CD14-positive monocyte (primary cell): Measurements from ENCODE around the gene RFNG. TPM values are rescaled to one million over a fixed set of nuclear protein-coding genes. Genes with fewer than 3 reads are reported as not detected.

Experiments
- DNase-seq, 3 donors: peaks; one replicate each; pipeline ENCODE4 v3.0.0-alpha.2; 2011 to 2022
- H2AFZ ChIP-seq: 2 replicates; pipeline ENCODE4 v1.6.0; 2012; ENCODE audit warnings: mild to moderate bottlenecking, low read depth, low read length, inconsistent platforms; ENCODE audit not compliant: insufficient read depth, poor library complexity, severe bottlenecking
- H3K27ac ChIP-seq, 2 donors: 1 replicate in 1 of 2; 2 replicates in 1 of 2; pipeline ENCODE4 v1.5.1; 2012 to 2013; ENCODE audit warnings: low read length in 2 of 2, control low read depth in 1 of 2, inconsistent platforms in 1 of 2, low read depth in 1 of 2, mild to moderate bottlenecking in 1 of 2
- H3K27me3 ChIP-seq, 2 donors: one replicate each; pipeline versions ENCODE4 v1.6.0 to v1.6.1; 2011 to 2013; ENCODE audit warnings: low read length in 2 of 2; ENCODE audit not compliant: control insufficient read depth in 2 of 2, insufficient read depth in 2 of 2
- H3K36me3 ChIP-seq, 2 donors: replicated peaks in 1 of 2; 1 replicate in 1 of 2; 2 replicates in 1 of 2; pipeline versions ENCODE4 v1.5.1 to v1.6.1; 2012 to 2013; ENCODE audit warnings: low read length in 2 of 2, control low read depth in 1 of 2, inconsistent platforms in 1 of 2, mild to moderate bottlenecking in 1 of 2; ENCODE audit not compliant: insufficient read depth in 2 of 2, control insufficient read depth in 1 of 2
- H3K4me1 ChIP-seq, 2 donors: 1 replicate in 1 of 2; 2 replicates in 1 of 2; pipeline versions ENCODE4 v1.5.1 to v1.6.1; 2012 to 2013; ENCODE audit warnings: low read length in 2 of 2, control low read depth in 1 of 2, inconsistent platforms in 1 of 2, mild to moderate bottlenecking in 1 of 2, moderate library complexity in 1 of 2; ENCODE audit not compliant: insufficient read depth in 2 of 2, control insufficient read depth in 1 of 2
- H3K4me2 ChIP-seq: replicated peaks from 2 replicates; pipeline ENCODE3; 2012; ENCODE audit warnings: low read length, moderate library complexity, mild to moderate bottlenecking; ENCODE audit not compliant: poor library complexity, severe bottlenecking; ENCODE audit errors: extremely low read depth
- H3K4me3 ChIP-seq, 3 experiments: fragments of 200-600 bp in 1 of 3; sonication (generic) in 1 of 3; replicated peaks in 1 of 3; 1 replicate in 2 of 3; 2 replicates in 1 of 3; pipeline ENCODE4 v1.5.1; 2011 to 2013; ENCODE audit warnings: low read length in 3 of 3, mild to moderate bottlenecking in 3 of 3, control low read depth in 2 of 3, low read depth in 2 of 3, inconsistent platforms in 1 of 3, moderate library complexity in 1 of 3
- H3K79me2 ChIP-seq: 2 replicates; pipeline ENCODE4 v1.6.0; 2012; ENCODE audit warnings: mild to moderate bottlenecking, control low read depth, inconsistent platforms, low read length, moderate library complexity; ENCODE audit not compliant: insufficient read depth
- H3K9ac ChIP-seq: 2 replicates; pipeline ENCODE4 v1.6.0; 2017; ENCODE audit warnings: low read length, mild to moderate bottlenecking; ENCODE audit not compliant: insufficient read depth, poor library complexity, severe bottlenecking
- H3K9me3 ChIP-seq, 2 donors: replicated peaks in 1 of 2; 1 replicate in 1 of 2; 2 replicates in 1 of 2; pipeline versions ENCODE4 v1.5.1 to v1.6.1; 2012 to 2013; ENCODE audit warnings: low read length in 2 of 2, control low read depth in 1 of 2; ENCODE audit not compliant: control insufficient read depth in 1 of 2, insufficient read depth in 1 of 2
- H4K20me1 ChIP-seq: 2 replicates; pipeline ENCODE4 v1.6.0; 2012; ENCODE audit warnings: mild to moderate bottlenecking, low read length, control low read depth, moderate library complexity; ENCODE audit not compliant: insufficient read depth
- H3K27ac Mint-ChIP-seq, 7 donors: one replicate each; pipeline ENCODE4 v1.8.0; 2020; ENCODE audit warnings: mild to moderate bottlenecking in 7 of 7, mixed read lengths in 7 of 7, moderate library complexity in 6 of 7, inconsistent platforms in 2 of 7
- H3K27me3 Mint-ChIP-seq, 3 donors: one replicate each; pipeline ENCODE4 v1.8.0; 2021 to 2022; ENCODE audit warnings: low read depth in 3 of 3, mild to moderate bottlenecking in 3 of 3, mixed read lengths in 3 of 3, moderate library complexity in 3 of 3, inconsistent platforms in 1 of 3
- H3K36me3 Mint-ChIP-seq, 2 donors: one replicate each; pipeline ENCODE4 v1.8.0; 2020; ENCODE audit warnings: mixed read lengths in 2 of 2, inconsistent platforms in 1 of 2, mild to moderate bottlenecking in 1 of 2
- H3K4me1 Mint-ChIP-seq: one replicate; pipeline ENCODE4 v1.8.0; 2020; ENCODE audit warnings: mild to moderate bottlenecking, mixed read lengths
- H3K4me3 Mint-ChIP-seq, 2 donors: one replicate each; pipeline ENCODE4 v1.8.0; 2020; ENCODE audit warnings: mild to moderate bottlenecking in 2 of 2, mixed read lengths in 2 of 2, moderate library complexity in 1 of 2
- H3K9me3 Mint-ChIP-seq, 7 donors: one replicate each; pipeline ENCODE4 v1.8.0; 2020 to 2022; ENCODE audit warnings: mixed read lengths in 7 of 7, mild to moderate bottlenecking in 6 of 7, moderate library complexity in 6 of 7, inconsistent platforms in 2 of 7
- CTCF ChIP-seq: fragments of 200-600 bp; IDR thresholded peaks from one replicate; pipeline ENCODE4 v1.8.0; 2022; ENCODE audit warnings: antibody characterized with exemption, mild to moderate bottlenecking
- WGBS: methylation state at CpG from one replicate; pipeline ENCODE4 v1.1.5; 2013; ENCODE audit warnings: missing lambda C conversion rate; ENCODE audit not compliant: insufficient coverage; 5-methylcytosine and 5-hydroxymethylcytosine counted together
- intact Hi-C, 2 donors: fragments of 100-400 bp; cut with micrococcal nuclease; formaldehyde crosslinking; loops; one replicate each; pipeline versions ENCODE4 v1.15.0 to v1.15.1; 2023
- polyA plus RNA-seq, 3 donors: library from polyadenylated mRNA; depleted of rRNA in 1 of 3; unstranded in 2 of 3; stranded (reverse) in 1 of 3; fragments of 300-500 nt in 2 of 3; fragments of >200 nt in 1 of 3; fragmentation: Illumina TruSeq in 2 of 3; gene quantifications; 1 replicate in 2 of 3; 2 replicates in 1 of 3; pipeline ENCODE4 v1.2.3, GENCODE V29; 2012 to 2021

The RFNG gene
- polyA plus RNA-seq, 3 donors: 1.5 to 32.4 (median 4.1) TPM

GRCh38 chr17:82018152-82018988 is 33.2 kb downstream of the RFNG start:
- no peak for DNase-seq
- Mint-ChIP-seq H3K9me3 (no peaks in the 10 kb centered on the region), H3K27ac (peak overlapping the region in 1 of 7 donors; percentile 27), H3K36me3 (peaks cover 6 to 15% of the 10 kb centered on the region in 2 donors), H3K4me3 (no peak overlapping the region), H3K27me3 (peaks cover 0 to 1% (median 0%) of the 10 kb centered on the region in 3 donors), H3K4me1 (peaks cover 14% of the 10 kb centered on the region)
- H3K9ac ChIP-seq: no peak overlapping the region
- peaks cover 5 to 17% of the 10 kb centered on the region in 2 donors for H3K36me3 ChIP-seq
- H3K4me3 ChIP-seq: no peak overlapping the region
- peaks cover 32% of the 10 kb centered on the region for H4K20me1 ChIP-seq
- no peak for TF ChIP-seq CTCF
- H2AFZ ChIP-seq: no peak overlapping the region
- no peaks in the 10 kb centered on the region for H3K27me3 ChIP-seq
- intact Hi-C loops: no loop called here
- H3K9me3 ChIP-seq: no peaks in the 10 kb centered on the region
- H3K4me1 ChIP-seq: peaks cover 15 to 19% of the 10 kb centered on the region in 2 donors
- WGBS: 85% methylated on average over 18 of the region's 19 CpGs
- H3K79me2 ChIP-seq: peaks cover 25% of the 10 kb centered on the region
- no peak overlapping the region for H3K27ac ChIP-seq
- H3K4me2 ChIP-seq: no peak overlapping the region

- Histone ChIP-seq H2AFZ (no peak overlapping the region), H3K27ac (no peak overlapping the region), H3K36me3 (peaks cover 5 to 17% of the 10 kb centered on the region in 2 donors), H3K9ac (no peak overlapping the region), H3K4me3 (no peak overlapping the region), H3K4me1 (peaks cover 15 to 18% of the 10 kb centered on the region in 2 donors), H3K9me3 (no peaks in the 10 kb centered on the region), H3K4me2 (no peak overlapping the region), H3K27me3 (no peaks in the 10 kb centered on the region), H4K20me1 (peaks cover 32% of the 10 kb centered on the region), H3K79me2 (peaks cover 24% of the 10 kb centered on the region)
- no peaks in the 10 kb centered on the region for H3K9me3 Mint-ChIP-seq
- peaks cover 14% of the 10 kb centered on the region for H3K4me1 Mint-ChIP-seq
- no peak for DNase-seq
- no peak overlapping the region for H3K4me3 Mint-ChIP-seq
- intact Hi-C loops: no loop called here
- 88% methylated on average over 8 of the region's 13 CpGs for WGBS
- H3K36me3 Mint-ChIP-seq: peaks cover 6 to 17% of the 10 kb centered on the region in 2 donors
- no peak for TF ChIP-seq CTCF
- no peak overlapping the region for H3K27ac Mint-ChIP-seq
- H3K27me3 Mint-ChIP-seq: peaks cover 0 to 1% (median 0%) of the 10 kb centered on the region in 3 donors
Measured at GRCh38 chr17:82017612-82018151, 33.9 kb downstream of the RFNG start.
